SK-N-SH treated with all-trans-retinoic acid at 6 μM for 48 hours (cell line): ENCODE measurements around the gene GZMM.

Source experiments
- ATAC-seq: fragments of 200-7000 bp; cut with Tn5 transposase; 3 replicates; pipeline ENCODE4 v1.9.1; 2020; ENCODE audit warnings: mild to moderate bottlenecking, moderate library complexity
- ARNTL ChIP-seq: fragments of 450-650 bp; formaldehyde crosslinking; IDR thresholded peaks from 2 replicates; pipeline ENCODE4 v1.5.0; 2020; ENCODE audit warnings: low read depth, mild to moderate bottlenecking, moderate library complexity, borderline replicate concordance
- CSDC2 ChIP-seq: fragments of 250-450 bp; sonication (Bioruptor Pico); IDR thresholded peaks from 2 replicates; pipeline ENCODE4 v1.5.0; 2020; ENCODE audit warnings: mild to moderate bottlenecking, moderate library complexity
- ESRRG ChIP-seq: fragments of 250-450 bp; sonication (Bioruptor Pico); IDR thresholded peaks from 2 replicates; pipeline ENCODE4 v1.6.1; 2021; ENCODE audit warnings: mild to moderate bottlenecking
- GLIS3 ChIP-seq: fragments of 250-450 bp; sonication (Bioruptor Pico); IDR thresholded peaks from 2 replicates; pipeline ENCODE4 v1.5.0; 2020; ENCODE audit warnings: mild to moderate bottlenecking, moderate library complexity
- ISL1 ChIP-seq: fragments of 250-450 bp; sonication (Bioruptor Pico); IDR thresholded peaks from 2 replicates; pipeline ENCODE4 v2.1.2; 2022; ENCODE audit warnings: mild to moderate bottlenecking, moderate library complexity
- OSR1 ChIP-seq: fragments of 250-450 bp; sonication (Bioruptor Pico); IDR thresholded peaks from 2 replicates; pipeline ENCODE4 v1.8.0; 2022; ENCODE audit warnings: moderate library complexity, mild to moderate bottlenecking, inconsistent platforms
- POU6F1 ChIP-seq: fragments of 250-450 bp; sonication (Bioruptor Pico); IDR thresholded peaks from 2 replicates; pipeline ENCODE4 v1.8.0; 2021; ENCODE audit warnings: low read depth, mild to moderate bottlenecking, moderate library complexity, borderline replicate concordance
- PPARA ChIP-seq: fragments of 250-450 bp; sonication (Bioruptor Pico); IDR thresholded peaks from 2 replicates; pipeline ENCODE4 v1.5.0; 2020; ENCODE audit warnings: mild to moderate bottlenecking, borderline replicate concordance
- RARB ChIP-seq: fragments of 250-450 bp; sonication (Bioruptor Pico); IDR thresholded peaks from 2 replicates; pipeline ENCODE4 v1.8.0; 2021; ENCODE audit warnings: mild to moderate bottlenecking, moderate library complexity
- SNAI2 ChIP-seq: fragments of 250-450 bp; sonication (Bioruptor Pico); IDR thresholded peaks from 2 replicates; pipeline ENCODE4 v1.5.0; 2020; ENCODE audit warnings: mild to moderate bottlenecking, moderate library complexity
- TCF4 ChIP-seq: fragments of 250-450 bp; sonication (Bioruptor Pico); IDR thresholded peaks from 2 replicates; pipeline ENCODE4 v1.8.0; 2021; ENCODE audit warnings: mild to moderate bottlenecking, moderate library complexity, borderline replicate concordance
- TOX ChIP-seq: fragments of 250-450 bp; sonication (Bioruptor Pico); IDR thresholded peaks from 2 replicates; pipeline ENCODE4 v1.8.0; 2021; ENCODE audit warnings: mild to moderate bottlenecking, moderate library complexity, borderline replicate concordance
- ZC3H10 ChIP-seq: fragments of 250-450 bp; sonication (Bioruptor Pico); IDR thresholded peaks from 2 replicates; pipeline ENCODE4 v1.5.1; 2021; ENCODE audit warnings: mild to moderate bottlenecking, moderate library complexity
- ZFP3 ChIP-seq: fragments of 250-450 bp; sonication (Bioruptor Pico); IDR thresholded peaks from 2 replicates; pipeline ENCODE4 v1.5.0; 2020; ENCODE audit warnings: mild to moderate bottlenecking, moderate library complexity
- ZFP30 ChIP-seq: fragments of 450-650 bp; formaldehyde crosslinking; IDR thresholded peaks from 2 replicates; pipeline ENCODE4 v1.5.0; 2022; ENCODE audit warnings: mild to moderate bottlenecking, moderate library complexity
- ZNF70 ChIP-seq: fragments of 450-650 bp; formaldehyde crosslinking; IDR thresholded peaks from 2 replicates; pipeline ENCODE4 v1.5.0; 2020; ENCODE audit warnings: mild to moderate bottlenecking, moderate library complexity
- ZNF8 ChIP-seq: fragments of 450-650 bp; formaldehyde crosslinking; IDR thresholded peaks from 2 replicates; pipeline ENCODE4 v1.5.0; 2020; ENCODE audit warnings: mild to moderate bottlenecking, moderate library complexity
- TF ChIP-seq, protein P1 (sequence below): fragments of 250-450 bp; sonication (Bioruptor Pico); IDR thresholded peaks from 2 replicates; pipeline ENCODE4 v1.5.1; 2021; ENCODE audit warnings: mild to moderate bottlenecking, moderate library complexity
- TF ChIP-seq, protein P2 (sequence below): fragments of 250-450 bp; sonication (Bioruptor Pico); IDR thresholded peaks from 2 replicates; pipeline ENCODE4 v1.5.0; 2020; ENCODE audit warnings: mild to moderate bottlenecking, moderate library complexity

Gene GZMM

DNA sequence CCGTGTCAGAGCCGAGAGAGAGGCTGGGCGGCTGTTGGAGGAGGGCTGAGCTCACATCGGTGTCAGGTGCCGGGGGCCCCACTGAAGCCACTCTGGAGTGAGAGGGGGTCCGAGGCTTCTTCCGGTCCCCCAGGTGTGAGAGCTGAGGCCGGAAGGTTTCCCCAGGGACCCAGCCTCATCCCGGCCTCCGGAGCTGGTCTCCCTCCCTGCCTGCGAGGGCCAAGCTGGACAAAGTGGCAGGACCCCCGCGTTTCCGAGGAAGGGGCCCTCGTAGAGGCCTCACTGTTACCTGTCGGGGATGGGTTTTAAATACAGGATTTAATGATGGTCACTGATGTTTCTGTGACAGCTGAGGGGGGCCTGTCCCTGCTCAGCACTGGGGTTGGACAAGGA, 52.4 kb downstream of the GZMM start:
- ATAC-seq = no peak
- TF ChIP-seq SNAI2 (CRISPR knock-in tag) (no peak), GLIS3 (no peak), ARNTL (no peak), PPARA (CRISPR knock-in tag) (no peak), ESRRG (CRISPR knock-in tag) (no peak), TCF4 (CRISPR knock-in tag) (no peak), TOX (CRISPR knock-in tag) (no peak), ZFP3 (CRISPR knock-in tag) (no peak), CSDC2 (no peak)
- TF ChIP-seq, protein P1, sequence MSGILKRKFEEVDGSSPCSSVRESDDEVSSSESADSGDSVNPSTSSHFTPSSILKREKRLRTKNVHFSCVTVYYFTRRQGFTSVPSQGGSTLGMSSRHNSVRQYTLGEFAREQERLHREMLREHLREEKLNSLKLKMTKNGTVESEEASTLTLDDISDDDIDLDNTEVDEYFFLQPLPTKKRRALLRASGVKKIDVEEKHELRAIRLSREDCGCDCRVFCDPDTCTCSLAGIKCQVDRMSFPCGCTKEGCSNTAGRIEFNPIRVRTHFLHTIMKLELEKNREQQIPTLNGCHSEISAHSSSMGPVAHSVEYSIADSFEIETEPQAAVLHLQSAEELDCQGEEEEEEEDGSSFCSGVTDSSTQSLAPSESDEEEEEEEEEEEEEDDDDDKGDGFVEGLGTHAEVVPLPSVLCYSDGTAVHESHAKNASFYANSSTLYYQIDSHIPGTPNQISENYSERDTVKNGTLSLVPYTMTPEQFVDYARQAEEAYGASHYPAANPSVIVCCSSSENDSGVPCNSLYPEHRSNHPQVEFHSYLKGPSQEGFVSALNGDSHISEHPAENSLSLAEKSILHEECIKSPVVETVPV (CRISPR knock-in tag) = no peak
- TF ChIP-seq, protein P2, sequence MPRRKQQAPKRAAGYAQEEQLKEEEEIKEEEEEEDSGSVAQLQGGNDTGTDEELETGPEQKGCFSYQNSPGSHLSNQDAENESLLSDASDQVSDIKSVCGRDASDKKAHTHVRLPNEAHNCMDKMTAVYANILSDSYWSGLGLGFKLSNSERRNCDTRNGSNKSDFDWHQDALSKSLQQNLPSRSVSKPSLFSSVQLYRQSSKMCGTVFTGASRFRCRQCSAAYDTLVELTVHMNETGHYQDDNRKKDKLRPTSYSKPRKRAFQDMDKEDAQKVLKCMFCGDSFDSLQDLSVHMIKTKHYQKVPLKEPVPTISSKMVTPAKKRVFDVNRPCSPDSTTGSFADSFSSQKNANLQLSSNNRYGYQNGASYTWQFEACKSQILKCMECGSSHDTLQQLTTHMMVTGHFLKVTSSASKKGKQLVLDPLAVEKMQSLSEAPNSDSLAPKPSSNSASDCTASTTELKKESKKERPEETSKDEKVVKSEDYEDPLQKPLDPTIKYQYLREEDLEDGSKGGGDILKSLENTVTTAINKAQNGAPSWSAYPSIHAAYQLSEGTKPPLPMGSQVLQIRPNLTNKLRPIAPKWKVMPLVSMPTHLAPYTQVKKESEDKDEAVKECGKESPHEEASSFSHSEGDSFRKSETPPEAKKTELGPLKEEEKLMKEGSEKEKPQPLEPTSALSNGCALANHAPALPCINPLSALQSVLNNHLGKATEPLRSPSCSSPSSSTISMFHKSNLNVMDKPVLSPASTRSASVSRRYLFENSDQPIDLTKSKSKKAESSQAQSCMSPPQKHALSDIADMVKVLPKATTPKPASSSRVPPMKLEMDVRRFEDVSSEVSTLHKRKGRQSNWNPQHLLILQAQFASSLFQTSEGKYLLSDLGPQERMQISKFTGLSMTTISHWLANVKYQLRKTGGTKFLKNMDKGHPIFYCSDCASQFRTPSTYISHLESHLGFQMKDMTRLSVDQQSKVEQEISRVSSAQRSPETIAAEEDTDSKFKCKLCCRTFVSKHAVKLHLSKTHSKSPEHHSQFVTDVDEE = no peak

- no peak for ATAC-seq
- no peak for TF ChIP-seq ZC3H10
- no peak for TF ChIP-seq CSDC2
- TF ChIP-seq RARB (CRISPR knock-in tag) = no peak
- no peak for TF ChIP-seq GLIS3
- TF ChIP-seq ZNF8 (CRISPR knock-in tag) = no peak
- no peak for TF ChIP-seq ISL1 (CRISPR knock-in tag)
- TF ChIP-seq SNAI2 (CRISPR knock-in tag) = no peak
- no peak for TF ChIP-seq POU6F1 (CRISPR knock-in tag)
- no peak for TF ChIP-seq PPARA (CRISPR knock-in tag)
- no peak for TF ChIP-seq TOX (CRISPR knock-in tag)
- TF ChIP-seq OSR1 (CRISPR knock-in tag) = no peak
- TF ChIP-seq ZNF70 (CRISPR knock-in tag) = no peak
- no peak for TF ChIP-seq ZFP3 (CRISPR knock-in tag)
- no peak for TF ChIP-seq ZFP30
- no peak for TF ChIP-seq ARNTL
- TF ChIP-seq, all 23 proteins: peak for 0
Observed at GRCh38 chr19:597406-598315, 53.8 kb downstream of the GZMM start.
